HG03342 (cell line): ENCODE results near the gene RYK.

Source experiments
- ATAC-seq: cut with Tn5 transposase; IDR thresholded peaks from one replicate; pipeline ENCODE4 v1.9.1; 2021; ENCODE audit warnings: mild to moderate bottlenecking, moderate library complexity; ENCODE audit not compliant: unreplicated experiment

The RYK gene

GRCh38 chr3:134258761-134259347 lies 8.2 kb upstream of the RYK start:
- no peak for ATAC-seq

DNA sequence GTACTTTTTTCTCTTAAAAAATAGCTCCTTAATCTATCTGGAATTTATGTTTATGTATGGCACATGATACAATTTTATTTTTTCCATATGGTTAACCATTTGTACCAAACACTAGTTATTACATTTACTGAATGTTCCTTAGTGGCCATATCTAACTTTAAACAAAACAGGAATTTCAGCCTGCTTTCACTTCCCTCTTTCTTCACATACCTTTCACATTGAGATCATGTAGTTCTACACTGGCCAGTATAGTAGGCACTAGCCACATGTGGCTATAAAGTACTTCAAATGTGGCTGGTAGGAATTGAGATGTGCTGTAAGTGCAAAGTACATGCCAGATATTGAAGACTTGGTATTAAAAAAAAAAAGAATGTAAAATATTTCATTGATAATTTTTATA lies 4.7 kb upstream of the RYK start:
- no peak for ATAC-seq

DNA sequence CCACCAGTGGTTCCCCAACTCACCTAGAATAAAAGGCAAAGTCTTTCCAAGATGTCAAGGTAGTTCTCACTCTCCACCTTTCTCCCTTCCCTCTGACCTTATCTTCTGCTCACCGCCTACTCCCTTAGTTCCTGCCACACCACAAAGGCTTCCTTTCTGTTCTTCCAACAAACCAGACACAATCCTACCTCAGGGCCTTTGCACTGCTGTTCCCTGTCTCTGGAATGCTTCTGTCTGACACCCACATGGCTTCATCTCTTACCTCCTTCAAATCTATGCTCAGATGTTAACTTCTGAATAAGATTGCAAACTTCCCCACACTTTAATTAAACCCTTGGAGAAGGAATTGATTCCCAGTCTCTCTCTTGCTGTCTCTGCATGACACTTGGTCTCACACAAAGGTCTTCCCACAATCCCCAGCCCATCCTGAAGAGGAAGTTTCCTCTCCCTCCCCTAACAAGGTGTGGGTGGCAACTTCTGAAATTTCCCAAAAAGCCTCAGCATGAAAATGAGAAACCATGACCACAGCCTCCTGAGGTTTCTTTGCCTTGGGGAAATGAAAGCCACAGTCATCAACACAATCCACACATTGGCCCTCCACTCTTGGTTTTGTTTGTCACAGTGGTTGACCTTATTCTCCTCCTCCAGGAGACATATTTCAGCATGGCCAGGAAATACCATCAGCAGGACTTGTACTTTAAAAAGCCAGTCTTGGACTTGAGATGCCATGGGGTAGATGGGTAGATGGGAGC lies 3.0 kb upstream of the RYK start:
- no peak for ATAC-seq

- no peak for ATAC-seq
Observed at GRCh38 chr3:134252766-134253165, 2.1 kb upstream of the RYK start.

DNA sequence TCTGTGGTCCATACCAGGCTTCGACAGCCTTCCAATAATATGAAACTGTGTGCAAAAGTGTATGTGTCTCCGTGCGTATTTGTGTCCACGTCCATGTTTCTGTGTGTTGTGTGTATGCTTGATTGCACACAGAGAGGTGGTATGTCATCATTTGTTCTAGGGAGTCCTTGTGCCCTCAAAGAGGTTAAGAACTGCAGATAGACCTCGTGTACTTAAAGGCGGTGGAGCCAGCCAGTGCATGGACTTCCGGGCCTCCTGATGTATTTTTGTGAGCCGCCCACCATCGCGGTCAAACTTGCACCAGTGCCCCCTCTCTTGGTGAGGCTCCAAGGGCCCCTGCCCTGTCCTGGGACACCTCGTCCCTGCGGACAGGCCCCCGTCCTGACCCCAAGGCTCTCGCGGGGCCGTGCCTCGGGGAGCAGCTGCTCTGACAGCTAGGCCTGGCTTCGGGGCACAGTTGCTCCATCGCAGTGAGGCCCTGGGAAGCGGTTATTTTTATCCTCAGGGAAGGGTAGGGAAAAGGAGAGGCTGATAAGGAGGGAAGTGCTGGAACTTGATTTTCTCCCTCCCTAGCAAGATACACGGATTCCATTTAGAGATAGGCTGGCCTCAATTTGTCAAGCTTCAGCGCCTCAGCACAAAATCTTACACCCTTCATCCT lies 1.2 kb upstream of the RYK start:
- no peak for ATAC-seq

GRCh38 chr3:134249935-134250716 lies 533 bp downstream of the RYK start:
- peak; percentile 37 for ATAC-seq

DNA sequence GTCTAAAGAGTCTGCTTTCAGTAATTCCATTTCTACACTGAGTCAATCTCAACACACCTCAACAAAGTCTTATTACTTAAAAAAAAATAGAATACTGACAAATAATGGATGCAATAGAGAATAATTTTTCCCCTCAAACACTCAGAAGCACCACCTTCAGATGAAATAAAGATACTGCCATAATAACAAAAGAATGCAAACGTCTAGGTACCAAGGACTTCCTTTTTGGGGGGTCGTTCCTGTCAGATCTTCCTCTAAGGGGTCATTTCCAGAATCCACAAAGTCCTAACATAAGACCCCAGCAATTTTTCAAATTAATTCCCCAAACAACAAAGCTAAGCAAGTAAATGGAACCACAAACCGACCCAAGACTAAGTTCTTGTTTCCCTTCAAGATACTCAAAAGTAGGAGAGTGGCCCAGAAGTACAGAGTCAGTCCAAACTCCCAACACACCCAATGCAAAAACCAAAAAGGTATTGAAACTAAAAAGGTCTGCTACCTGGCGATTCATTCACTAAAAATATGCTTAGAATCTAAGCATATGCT lies 1.3 kb downstream of the RYK start:
- ATAC-seq: no peak

- no peak for ATAC-seq
Observed at GRCh38 chr3:134244921-134245320, 5.7 kb downstream of the RYK start.

DNA sequence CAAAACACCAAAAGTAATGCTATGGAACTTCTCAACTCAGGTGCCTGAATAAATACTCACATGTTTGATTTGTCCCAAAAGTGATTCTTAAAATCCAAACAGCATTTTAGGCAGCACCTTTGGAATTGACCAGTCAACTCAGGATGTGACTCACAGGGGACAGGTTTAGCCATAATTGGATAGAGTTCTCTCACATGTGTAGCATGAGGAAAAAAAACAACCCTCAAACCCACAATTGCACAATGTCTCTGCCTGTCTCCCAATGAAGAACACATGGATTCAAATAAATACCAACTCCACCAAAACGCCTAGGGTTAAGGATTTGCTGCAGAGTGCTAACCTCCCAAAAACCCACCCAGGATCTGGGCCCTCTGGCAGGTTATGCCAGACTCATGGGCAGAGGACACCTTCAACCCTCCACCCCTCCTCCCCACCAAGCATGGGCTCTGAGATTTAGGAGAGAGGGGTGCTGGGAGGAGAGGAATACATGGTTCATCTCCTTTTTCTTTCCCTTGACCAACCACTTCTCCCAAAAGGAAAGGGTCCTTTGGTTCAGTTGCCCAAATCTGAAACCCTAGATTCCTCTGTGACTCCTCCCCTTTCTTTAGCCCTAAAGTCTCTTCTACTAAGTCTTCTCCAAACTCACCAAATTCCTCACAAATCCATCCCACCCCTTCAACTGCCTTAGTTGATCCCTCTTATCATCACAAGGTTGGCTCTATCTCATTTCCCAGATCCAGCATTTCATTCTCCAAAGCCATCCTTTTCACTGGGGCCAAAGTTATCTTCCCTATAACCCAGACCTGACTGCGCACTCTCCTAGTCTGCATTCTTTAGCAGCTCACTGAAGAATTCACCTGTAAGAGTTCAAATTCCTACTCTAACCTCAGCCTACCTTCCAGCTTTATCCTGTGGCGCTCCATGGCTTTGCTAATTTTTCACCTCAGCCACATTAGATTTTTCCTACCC lies 7.7 kb downstream of the RYK start:
- no peak for ATAC-seq

- ATAC-seq: peak; percentile 51
Observed at GRCh38 chr3:134239538-134239937, 11.1 kb downstream of the RYK start.

DNA sequence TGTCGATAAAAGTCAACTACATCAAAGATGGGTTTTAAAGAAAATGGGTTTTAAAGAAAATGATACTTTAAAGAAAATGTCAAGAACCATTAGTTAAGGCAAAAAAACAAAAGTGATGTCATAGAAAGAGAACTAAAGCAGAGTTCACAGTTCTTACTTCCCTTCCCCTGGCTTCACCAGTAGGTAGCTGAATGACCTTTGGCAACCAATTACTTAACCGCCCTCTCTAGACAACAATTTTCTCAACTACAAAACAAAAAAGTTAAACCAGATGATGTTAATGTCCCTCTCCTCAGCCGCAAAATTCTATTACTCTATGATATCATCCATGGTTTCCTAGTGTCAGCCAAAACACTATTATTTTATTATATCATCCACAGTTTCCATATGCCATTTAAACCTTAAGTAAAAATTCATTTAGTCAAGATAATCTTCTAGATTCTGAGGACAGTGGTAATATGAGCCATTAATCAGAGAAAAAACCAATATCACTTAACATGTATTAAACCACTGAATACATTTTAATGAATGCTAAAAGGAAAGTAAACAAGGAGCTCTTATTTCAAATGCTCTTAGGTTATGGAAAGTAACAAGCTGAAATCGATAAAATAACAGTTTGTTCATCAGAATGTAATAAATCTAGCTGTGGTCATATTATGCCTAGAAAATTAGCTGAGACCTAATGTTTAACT lies 13.1 kb downstream of the RYK start:
- ATAC-seq: no peak

DNA sequence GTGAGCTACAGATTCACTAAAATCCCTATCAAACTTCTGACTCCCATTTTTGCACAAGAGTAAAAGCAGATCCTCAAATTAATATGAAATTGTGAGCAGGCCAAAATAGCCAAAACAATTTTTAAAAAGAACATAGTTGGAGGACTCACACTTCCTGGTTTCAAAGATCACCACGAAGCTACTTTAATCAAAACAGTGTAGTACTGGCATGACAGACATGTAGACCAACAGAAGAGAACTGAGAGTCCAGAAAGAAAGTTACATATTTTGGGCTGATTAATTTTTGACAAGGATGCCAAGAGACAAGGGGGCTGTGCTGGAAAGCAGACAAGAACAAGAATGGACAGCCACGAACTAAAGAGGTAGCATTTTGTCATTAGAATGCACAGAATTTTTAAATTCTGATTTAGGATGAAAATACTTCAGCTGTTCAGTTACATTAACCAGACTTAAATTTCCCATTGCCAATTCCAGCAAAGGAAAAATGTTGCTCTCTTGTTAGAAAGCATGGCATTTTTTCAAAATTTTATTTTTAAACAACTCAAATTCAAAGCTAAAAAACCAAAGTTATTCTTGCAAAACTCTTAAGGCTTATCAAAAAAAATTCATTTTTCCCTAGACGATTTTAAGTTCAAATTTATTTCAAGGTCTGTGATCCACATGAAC lies 14.0 kb downstream of the RYK start:
- no peak for ATAC-seq

DNA sequence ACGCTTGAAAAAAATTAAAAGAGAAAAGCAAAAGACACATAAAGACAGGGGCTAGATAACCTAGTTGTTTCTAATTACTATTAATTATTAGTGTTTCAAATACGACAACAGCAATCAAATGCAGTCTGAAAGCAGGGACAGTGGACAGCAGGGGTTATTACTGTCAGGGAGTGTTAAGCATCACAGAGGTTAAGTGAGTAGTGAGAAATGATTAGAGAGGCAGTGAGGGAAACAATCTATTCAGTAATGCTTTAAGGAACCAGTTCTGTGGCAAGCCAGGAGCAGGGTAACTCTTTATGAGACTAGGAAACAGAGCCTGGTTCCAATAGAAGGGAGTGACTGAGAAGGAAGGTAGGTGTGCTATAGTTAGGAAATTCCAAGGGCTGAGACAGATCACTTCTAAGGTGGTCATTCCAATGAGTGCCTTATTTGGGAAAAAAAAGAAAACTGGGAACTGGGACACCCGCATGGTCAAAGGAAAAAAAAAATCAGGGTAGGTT lies 15.0 kb downstream of the RYK start:
- no peak for ATAC-seq

DNA sequence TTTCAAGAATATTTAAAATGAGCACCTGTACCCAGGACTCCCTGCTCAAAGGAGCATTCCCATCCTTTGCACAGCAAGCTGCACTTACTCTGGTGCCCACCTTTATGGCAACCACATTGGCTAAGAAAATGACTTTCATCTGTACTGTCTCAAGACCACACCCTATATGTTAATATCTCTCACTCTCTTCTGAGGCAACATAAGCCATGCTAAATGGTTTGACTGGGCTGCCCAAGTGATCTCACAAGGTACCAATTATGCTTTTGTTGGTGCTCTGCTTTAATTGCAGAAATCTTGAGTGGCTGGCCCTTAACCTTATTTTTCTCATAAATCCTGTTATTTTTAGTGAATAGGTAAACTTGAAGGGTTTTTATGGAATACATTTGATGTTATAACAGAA lies 17.7 kb downstream of the RYK start:
- no peak for ATAC-seq

DNA sequence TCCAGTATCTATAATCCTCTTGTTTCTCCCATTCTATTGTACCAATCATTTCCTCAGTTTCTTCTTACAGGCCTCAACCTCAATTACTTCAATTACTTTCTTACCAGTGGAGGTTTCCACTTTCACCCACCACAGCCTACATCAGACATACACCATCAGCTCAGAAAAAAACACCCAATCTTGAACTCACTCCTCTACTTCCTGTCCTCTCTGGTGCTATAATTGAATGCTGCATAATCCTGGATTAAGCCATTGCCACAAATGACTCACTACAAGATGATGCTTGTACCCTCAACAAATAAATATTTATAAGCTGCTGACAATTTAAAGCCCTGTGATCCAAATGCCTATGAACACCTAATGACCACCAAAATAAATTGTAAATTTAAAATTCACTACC lies 18.5 kb downstream of the RYK start:
- ATAC-seq: no peak

DNA sequence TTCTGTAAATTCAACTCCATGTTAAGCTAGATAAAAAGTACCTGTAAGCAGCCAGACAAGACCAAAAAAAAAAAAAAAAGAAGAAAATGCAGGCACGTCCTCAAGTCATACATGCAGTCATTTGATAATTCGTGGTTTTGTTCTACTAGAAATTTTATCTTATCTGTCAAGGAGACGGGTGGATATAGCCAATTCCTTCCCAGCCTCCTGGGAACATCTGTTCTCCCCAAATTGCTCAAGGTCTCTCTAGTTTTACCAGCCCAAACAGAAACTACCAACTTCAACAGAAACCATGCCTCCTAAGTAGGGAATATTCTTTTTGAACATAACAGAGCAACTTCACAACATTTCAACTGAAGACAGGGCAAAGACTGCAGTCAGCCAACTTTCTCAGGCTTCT lies 19.5 kb downstream of the RYK start:
- ATAC-seq: no peak

GRCh38 chr3:134229038-134229437 lies 21.6 kb downstream of the RYK start:
- no peak for ATAC-seq

DNA sequence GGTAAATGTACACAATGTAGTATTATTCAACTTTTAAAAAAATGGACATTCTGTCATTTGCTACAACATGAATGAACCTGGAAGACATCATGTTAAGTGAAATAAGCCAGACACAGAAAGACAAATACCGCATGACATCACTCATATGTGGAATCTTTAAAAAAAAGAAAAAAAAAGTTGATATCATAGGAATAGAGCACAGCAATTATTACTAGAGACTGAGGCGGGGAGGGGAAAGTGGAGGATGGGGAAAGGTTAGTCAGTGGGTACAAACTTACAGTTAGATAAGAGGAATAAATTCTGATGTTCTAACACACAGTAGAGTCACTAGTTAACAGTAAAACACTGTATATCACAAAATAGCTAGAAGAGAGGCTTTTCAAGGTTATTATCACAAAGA lies 22.2 kb downstream of the RYK start:
- no peak for ATAC-seq

- ATAC-seq: no peak
Observed at GRCh38 chr3:134228035-134228434, 22.6 kb downstream of the RYK start.
